ENCODE data around the gene DNAJB14. TPM values are rescaled to one million over a fixed set of nuclear protein-coding genes. Genes with fewer than 3 reads are reported as not detected.
A peak's percentile ranks its signal among the peaks of the same experiment; 100 is the strongest.

The DNAJB14 gene
- total RNA-seq, 1 experiment from 2014 or later: 41.0 TPM

- H3K4me1 Mint-ChIP-seq: peaks cover 28 to 34% of the 10 kb centered on the region in 2 experiments
- Histone ChIP-seq H3K79me1 (ENCODE audit: insufficient read depth, low read depth, low read length, poor library complexity, severe bottlenecking) (peaks cover 5% of the 10 kb centered on the region), H3K9ac (ENCODE audit: extremely low read depth, insufficient read length, low read length) (peak overlapping the region; percentile 94), H2AFZ (ENCODE audit: low read length) (no peak overlapping the region), H3K27me3 (ENCODE audit: insufficient read depth, low read length) (no peaks in the 10 kb centered on the region), H4K20me1 (ENCODE audit: control insufficient read depth, insufficient read depth, insufficient read length) (no peaks in the 10 kb centered on the region), H3K23me2 (ENCODE audit: insufficient read length, low read depth, low read length, poor library complexity, severe bottlenecking) (peaks cover 5% of the 10 kb centered on the region), H3K23ac (ENCODE audit: insufficient read length, low read depth, low read length) (no peak overlapping the region), H3K9me3 (ENCODE audit: control insufficient read depth, low read depth, low read length) (no peaks in the 10 kb centered on the region), H3K79me2 (ENCODE audit: insufficient read depth, low read length) (peaks cover 4% of the 10 kb centered on the region; the same call in 1 of the 2 replicates), H2BK12ac (ENCODE audit: insufficient read length, low read depth, low read length) (no peak overlapping the region), H3K14ac (ENCODE audit: insufficient read depth, low read length) (peak overlapping the region; percentile 84), H3K27ac (ENCODE audit: insufficient read length, low read depth, low read length) (peak overlapping the region; percentile 34), H4K8ac (replicated peaks; ENCODE audit: insufficient read length, low read depth, low read length) (no peak overlapping the region), H4K5ac (ENCODE audit: insufficient read length, low read depth, low read length) (no peak overlapping the region), H3T11ph (ENCODE audit: low read length) (no peak overlapping the region), H3K4ac (ENCODE audit: low read depth, low read length) (no peak overlapping the region), H2BK15ac (ENCODE audit: low read depth, low read length) (no peak overlapping the region), H3K56ac (ENCODE audit: insufficient read length, low read depth, low read length) (no peak overlapping the region), H4K91ac (ENCODE audit: insufficient read length, low read depth, low read length) (no peak overlapping the region), H2BK5ac (ENCODE audit: insufficient read length, low read length) (no peak overlapping the region), H2BK120ac (ENCODE audit: low read depth, low read length, poor library complexity, severe bottlenecking) (no peak overlapping the region), H3K18ac (ENCODE audit: insufficient read length, low read depth, low read length) (peak overlapping the region; percentile 51), H3K4me1 (ENCODE audit: insufficient read depth, low read length) (no peaks in the 10 kb centered on the region), H2BK20ac (ENCODE audit: low read depth, low read length, poor library complexity, severe bottlenecking) (no peak overlapping the region), H3K4me2 (ENCODE audit: insufficient read depth, insufficient read length, low read length) (peak overlapping the region; percentile 70), H2AK5ac (ENCODE audit: insufficient read length, low read length) (no peak overlapping the region)
- WGBS (ENCODE audit: extremely low coverage, insufficient read length, low lambda C conversion rate): no CpG with 5 or more reads among the region's 25 CpGs
- TF ChIP-seq CTCF (conservative IDR thresholded peaks at IDR 0.05): no peak
- peaks cover 0 to 2% of the 10 kb centered on the region in 2 experiments; a peak in 1 of 5 replicates for H3K9me3 Mint-ChIP-seq
- peak overlapping the region; percentile 98 to 99 (median 98) for H3K27ac Mint-ChIP-seq
- H3K27me3 Mint-ChIP-seq (ENCODE audit: low read depth): peaks cover 2% of the 10 kb centered on the region; the same call in 1 of the 2 replicates
- no peak for DNase-seq
- peak overlapping the region; percentile 95 to 99 for H3K4me3 Mint-ChIP-seq
- H3K36me3 Mint-ChIP-seq (ENCODE audit: insufficient read depth in 1 of 3, low read depth in 3 of 3): peaks cover 10 to 15% (median 15%) of the 10 kb centered on the region in 3 experiments
Measured at GRCh38 chr4:99945718-99946355, 581 bp downstream of the DNAJB14 start.
